Measurements from ENCODE around the gene CPTP.

CPTP gene

GRCh38 chr1:1306661-1307260, 17.8 kb upstream of the CPTP start:
- Histone ChIP-seq H3K9me2 (replicated peaks; ENCODE audit: insufficient read depth, low read length) (no peaks in the 10 kb centered on the region), H3K9me3 (replicated peaks; ENCODE audit: insufficient read depth, low read length) (no peaks in the 10 kb centered on the region), H3F3A (ENCODE audit: insufficient read depth, low read length) (peaks cover 3% of the 10 kb centered on the region; the same call in 1 of the 2 replicates), H2AFZ (ENCODE audit: low read length) (peak overlapping the region; percentile 45), H3K79me2 (ENCODE audit: low read length) (peaks cover 44% of the 10 kb centered on the region), H3K9ac (ENCODE audit: low read length) (peak overlapping the region; percentile 66; the same call in 1 of the 2 replicates), H3K4me3 (ENCODE audit: low read length) (peak overlapping the region; percentile 87), H3K4me1 (ENCODE audit: low read length) (peaks cover 10% of the 10 kb centered on the region), H3K27ac (ENCODE audit: low read length) (no peak overlapping the region), H3K36me3 (replicated peaks; ENCODE audit: insufficient read depth, low read length) (no peaks in the 10 kb centered on the region), H4K20me1 (ENCODE audit: insufficient read depth, low read length) (no peaks in the 10 kb centered on the region), H3K27me3 (replicated peaks; ENCODE audit: insufficient read depth, low read length) (no peaks in the 10 kb centered on the region), H3K4me2 (ENCODE audit: low read depth, low read length) (peak overlapping the region; percentile 98)
- TF ChIP-seq EZH2 (optimal IDR thresholded peaks at IDR 0.05; ENCODE audit: low read depth, low read length) (no peak), EZH2phosphoT487 (IDR thresholded peaks at IDR 0.05; ENCODE audit: low read length) (no peak)
- TF ChIP-seq, protein P1, sequence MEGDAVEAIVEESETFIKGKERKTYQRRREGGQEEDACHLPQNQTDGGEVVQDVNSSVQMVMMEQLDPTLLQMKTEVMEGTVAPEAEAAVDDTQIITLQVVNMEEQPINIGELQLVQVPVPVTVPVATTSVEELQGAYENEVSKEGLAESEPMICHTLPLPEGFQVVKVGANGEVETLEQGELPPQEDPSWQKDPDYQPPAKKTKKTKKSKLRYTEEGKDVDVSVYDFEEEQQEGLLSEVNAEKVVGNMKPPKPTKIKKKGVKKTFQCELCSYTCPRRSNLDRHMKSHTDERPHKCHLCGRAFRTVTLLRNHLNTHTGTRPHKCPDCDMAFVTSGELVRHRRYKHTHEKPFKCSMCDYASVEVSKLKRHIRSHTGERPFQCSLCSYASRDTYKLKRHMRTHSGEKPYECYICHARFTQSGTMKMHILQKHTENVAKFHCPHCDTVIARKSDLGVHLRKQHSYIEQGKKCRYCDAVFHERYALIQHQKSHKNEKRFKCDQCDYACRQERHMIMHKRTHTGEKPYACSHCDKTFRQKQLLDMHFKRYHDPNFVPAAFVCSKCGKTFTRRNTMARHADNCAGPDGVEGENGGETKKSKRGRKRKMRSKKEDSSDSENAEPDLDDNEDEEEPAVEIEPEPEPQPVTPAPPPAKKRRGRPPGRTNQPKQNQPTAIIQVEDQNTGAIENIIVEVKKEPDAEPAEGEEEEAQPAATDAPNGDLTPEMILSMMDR (IDR thresholded peaks at IDR 0.05; ENCODE audit: low read length) = no peak
- DNase-seq = no peak

GRCh38 chr1:1307261-1307922, 17.2 kb upstream of the CPTP start:
- Histone ChIP-seq H3K27me3 (replicated peaks; ENCODE audit: insufficient read depth, low read length) (no peaks in the 10 kb centered on the region), H3K4me3 (ENCODE audit: low read length) (peak overlapping the region; percentile 87), H3K4me1 (ENCODE audit: low read length) (peaks cover 10% of the 10 kb centered on the region), H3K9ac (ENCODE audit: low read length) (peak overlapping the region; percentile 66; the same call in 1 of the 2 replicates), H3K4me2 (ENCODE audit: low read depth, low read length) (peak overlapping the region; percentile 98), H3K36me3 (replicated peaks; ENCODE audit: insufficient read depth, low read length) (no peaks in the 10 kb centered on the region), H3K27ac (ENCODE audit: low read length) (no peak overlapping the region), H4K20me1 (ENCODE audit: insufficient read depth, low read length) (no peaks in the 10 kb centered on the region), H3K9me2 (replicated peaks; ENCODE audit: insufficient read depth, low read length) (no peaks in the 10 kb centered on the region), H3K79me2 (ENCODE audit: low read length) (peaks cover 44% of the 10 kb centered on the region), H3K9me3 (replicated peaks; ENCODE audit: insufficient read depth, low read length) (no peaks in the 10 kb centered on the region), H2AFZ (ENCODE audit: low read length) (peak overlapping the region; percentile 45), H3F3A (ENCODE audit: insufficient read depth, low read length) (peaks cover 3% of the 10 kb centered on the region; the same call in 1 of the 2 replicates)
- peak; percentile 19 for DNase-seq
- TF ChIP-seq, protein P1 (IDR thresholded peaks at IDR 0.05; ENCODE audit: low read length) = no peak
- TF ChIP-seq EZH2phosphoT487 (IDR thresholded peaks at IDR 0.05; ENCODE audit: low read length) (no peak), EZH2 (optimal IDR thresholded peaks at IDR 0.05; ENCODE audit: low read depth, low read length) (no peak)

GRCh38 chr1:1307923-1308755, 16.5 kb upstream of the CPTP start, which contains the start of the genes ACAP3 and PUSL1:
Gene ACAP3, minus strand, starts transcription at chr1:1307930. Its CDS starts 115 bp downstream, at chr1:1307815.
Gene PUSL1, plus strand, starts transcription at chr1:1308597. Its CDS starts 47 bp downstream, at chr1:1308644.
- Histone ChIP-seq H3K4me3 (ENCODE audit: low read length) (peak within 1 kb of the TSS; percentile 97), H3K36me3 (replicated peaks; ENCODE audit: insufficient read depth, low read length) (no peaks in the 10 kb centered on the region), H3K9me3 (replicated peaks; ENCODE audit: insufficient read depth, low read length) (no peaks in the 10 kb centered on the region), H3K4me2 (ENCODE audit: low read depth, low read length) (peak within 1 kb of the TSS; percentile 98), H3K9me2 (replicated peaks; ENCODE audit: insufficient read depth, low read length) (no peaks in the 10 kb centered on the region), H2AFZ (ENCODE audit: low read length) (peak within 1 kb of the TSS; percentile 98), H3K27ac (ENCODE audit: low read length) (peak within 1 kb of the TSS; percentile 92), H4K20me1 (ENCODE audit: insufficient read depth, low read length) (no peaks in the 10 kb centered on the region), H3K27me3 (replicated peaks; ENCODE audit: insufficient read depth, low read length) (no peaks in the 10 kb centered on the region), H3K9ac (ENCODE audit: low read length) (peak within 1 kb of the TSS; percentile 94), H3F3A (ENCODE audit: insufficient read depth, low read length) (peaks cover 3% of the 10 kb centered on the region; the same call in 1 of the 2 replicates), H3K4me1 (ENCODE audit: low read length) (peaks cover 10% of the 10 kb centered on the region), H3K79me2 (ENCODE audit: low read length) (peaks cover 49% of the 10 kb centered on the region)
- TF ChIP-seq EZH2 (optimal IDR thresholded peaks at IDR 0.05; ENCODE audit: low read depth, low read length) (no peak), EZH2phosphoT487 (IDR thresholded peaks at IDR 0.05; ENCODE audit: low read length) (no peak)
- TF ChIP-seq, protein P1 (IDR thresholded peaks at IDR 0.05; ENCODE audit: low read length) = no peak
- peak; percentile 94 for DNase-seq

Measured in MM.1S (cell line).